Vagina (tissue), 2 donors: ENCODE measurements around the gene MRTFA.

Experiments used
- CTCF ChIP-seq, 3 experiments: fragments of 450-650 bp in 2 of 3; fragments of 200-600 bp in 1 of 3; sonication (generic) in 1 of 3; IDR thresholded peaks; one replicate each; pipeline ENCODE4 v1.5.1; 2017 to 2019; ENCODE audit warnings: antibody characterized with exemption in 3 of 3, mild to moderate bottlenecking in 2 of 3, moderate library complexity in 2 of 3
- POLR2A ChIP-seq, 2 donors: fragments of 450-650 bp; IDR thresholded peaks; one replicate each; pipeline ENCODE4 v1.6.1; 2017; ENCODE audit warnings: antibody characterized with exemption in 2 of 2, mild to moderate bottlenecking in 2 of 2, moderate library complexity in 2 of 2
- POLR2AphosphoS5 ChIP-seq, 2 donors: sonication (generic); formaldehyde crosslinking; IDR thresholded peaks; one replicate each; pipeline ENCODE4 v1.9.0; 2017; ENCODE audit warnings: antibody characterized with exemption in 2 of 2, mild to moderate bottlenecking in 2 of 2, low read depth in 1 of 2; ENCODE audit not compliant: insufficient read depth in 1 of 2

DNA sequence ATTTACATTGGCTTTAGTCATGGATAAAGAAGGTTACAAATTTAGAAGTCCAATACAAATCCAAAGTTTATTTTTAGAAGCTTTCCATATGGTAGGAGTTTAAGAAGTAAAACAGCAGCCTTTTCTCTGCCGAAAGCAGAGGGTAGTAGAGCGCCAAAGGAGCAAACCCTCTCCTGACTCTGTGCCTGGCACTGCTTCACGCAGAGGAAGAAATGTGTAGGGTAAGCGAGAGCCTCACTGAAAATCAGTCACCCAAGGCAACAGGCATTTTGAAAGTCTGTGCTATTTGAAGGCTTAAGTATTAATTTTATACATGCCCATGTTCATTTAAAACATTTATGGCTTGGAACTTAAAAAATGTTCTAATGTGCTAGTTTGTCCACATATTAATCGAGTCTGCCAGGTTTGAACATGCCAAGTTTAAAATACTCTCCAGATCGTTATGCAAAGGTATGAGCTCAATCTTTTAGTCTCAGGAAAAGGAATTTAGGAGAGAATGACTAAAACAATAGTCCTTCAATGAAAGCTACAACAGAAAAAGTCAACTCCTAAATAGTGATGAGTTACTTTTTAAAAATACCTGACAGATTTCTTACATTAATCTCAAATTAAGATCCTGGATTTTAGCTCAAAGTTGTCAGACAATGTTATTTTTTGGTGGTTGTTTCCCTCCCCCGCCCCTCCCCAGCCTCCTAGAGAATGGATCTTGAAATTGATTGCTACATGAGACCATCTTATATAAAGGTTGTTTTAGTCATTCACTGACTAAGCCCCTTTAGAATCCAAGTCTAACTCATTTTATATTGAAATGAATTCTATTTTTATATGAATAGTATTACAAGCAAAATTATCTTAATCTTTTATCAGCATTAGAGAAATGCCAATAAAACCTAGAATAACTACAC is 38.7 kb downstream of the MRTFA start:
- TF ChIP-seq CTCF (IDR thresholded peaks at IDR 0.05) (no peak), POLR2A (IDR thresholded peaks at IDR 0.05) (no peak), POLR2AphosphoS5 (IDR thresholded peaks at IDR 0.05; ENCODE audit: insufficient read depth in 1 of 2, low read depth in 1 of 2) (no peak)
